Cerebellar nuclear complex (tissue), 1 donor: Measurements from ENCODE around the gene TMA7B.

Experiments used
- DNase-seq, 2 experiments: peaks; one replicate each; lab custom pipeline; 2025; lab: John Stamatoyannopoulos, UW

TMA7B gene

GRCh38 chr22:39952347-39952746 lies 7.8 kb upstream of the TMA7B start:
- DNase-seq, result no peak

DNA sequence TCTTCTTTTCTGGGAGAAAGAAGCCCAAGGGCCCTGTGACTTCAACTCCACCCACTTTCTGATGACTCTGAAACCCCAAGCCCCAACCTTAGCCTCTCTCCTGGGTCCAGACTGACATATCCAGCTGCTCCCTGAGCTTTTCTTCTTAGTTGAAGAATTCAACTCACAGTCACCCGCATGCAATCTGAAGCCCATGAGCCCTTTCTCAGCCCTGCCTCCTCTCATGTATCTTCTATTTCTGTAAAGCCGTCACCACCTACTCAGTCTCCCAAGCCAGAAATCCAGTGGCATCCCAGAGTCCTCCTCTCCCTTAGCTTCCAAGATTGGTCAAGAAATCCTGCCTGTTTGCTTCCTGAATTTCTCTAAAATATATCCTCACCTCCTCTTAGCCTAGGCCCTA lies 7.1 kb upstream of the TMA7B start:
- no peak for DNase-seq

GRCh38 chr22:39954584-39955055 lies 5.6 kb upstream of the TMA7B start:
- no peak for DNase-seq

- DNase-seq, result no peak
These were observed 4.5 kb upstream of the TMA7B start for GRCh38 chr22:39955675-39956074.

DNA sequence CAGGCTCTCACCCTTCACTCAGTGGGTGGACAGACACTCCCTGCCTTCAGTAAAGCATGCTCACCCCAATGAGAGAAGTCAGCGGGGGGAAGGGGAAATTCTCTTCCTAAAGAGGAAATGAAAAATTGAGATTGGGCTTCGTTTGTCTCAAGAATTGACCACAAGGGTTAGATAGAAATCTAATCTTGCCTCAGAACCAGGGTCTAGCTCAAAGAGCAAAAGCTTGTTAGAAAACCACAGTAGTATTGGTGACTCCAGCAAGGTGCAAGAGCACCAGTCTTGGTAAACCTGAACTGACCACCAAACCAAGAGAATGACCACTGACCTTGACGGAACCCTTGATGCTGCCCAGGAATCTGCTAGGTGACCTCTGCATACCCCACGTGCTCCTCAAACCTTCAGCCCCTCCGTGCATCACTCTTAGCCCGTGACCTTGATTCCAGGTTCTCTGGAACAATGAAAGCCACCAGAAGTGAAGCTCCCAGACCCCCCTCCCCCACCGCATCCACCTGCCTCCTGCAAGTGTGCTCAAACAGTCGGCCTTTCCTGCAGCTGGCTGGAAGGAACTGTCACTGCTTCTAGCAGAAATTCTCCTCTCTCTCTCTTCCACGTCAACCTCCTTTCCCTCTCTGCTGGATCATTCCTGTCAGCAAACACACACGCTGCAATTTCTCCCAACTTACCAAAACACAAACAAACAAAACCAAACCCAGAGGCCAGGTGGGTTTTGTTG lies 3.1 kb upstream of the TMA7B start:
- DNase-seq, result no peak

GRCh38 chr22:39958009-39958711 lies 2.0 kb upstream of the TMA7B start:
- DNase-seq, result no peak

DNA sequence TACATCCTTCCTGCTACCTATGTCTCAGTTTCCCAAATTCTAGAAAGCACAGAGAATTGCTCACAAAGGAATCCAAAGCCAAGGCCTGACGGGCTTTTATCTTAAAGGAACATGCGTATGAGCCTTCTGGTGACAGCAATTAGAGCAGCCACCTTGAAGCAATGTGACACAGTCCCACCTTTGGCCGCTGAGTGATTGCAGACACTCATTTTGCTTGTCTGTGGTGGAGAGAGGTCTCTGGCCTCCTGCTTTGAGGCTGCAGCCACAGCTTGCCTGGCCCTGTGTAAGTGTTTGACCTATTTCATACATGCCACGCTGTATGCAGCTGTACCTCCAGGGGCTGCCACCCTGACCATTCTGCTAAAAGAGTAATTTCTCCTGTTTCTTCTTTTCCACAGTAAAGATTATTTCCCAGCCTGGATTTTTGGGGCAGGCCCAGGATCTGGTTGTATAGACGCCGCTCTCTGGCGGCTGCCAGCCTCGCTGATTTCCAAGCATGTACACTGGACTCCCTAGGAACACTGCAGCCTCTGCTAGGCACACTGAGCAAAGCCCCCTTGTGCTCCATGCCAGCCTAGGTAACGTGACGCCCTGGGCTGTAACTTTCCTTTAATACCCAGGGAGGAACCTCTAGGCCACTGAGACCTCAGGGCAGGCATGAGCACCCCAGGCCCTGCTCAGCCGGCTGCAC lies 1.1 kb upstream of the TMA7B start:
- DNase-seq, result no peak

DNA sequence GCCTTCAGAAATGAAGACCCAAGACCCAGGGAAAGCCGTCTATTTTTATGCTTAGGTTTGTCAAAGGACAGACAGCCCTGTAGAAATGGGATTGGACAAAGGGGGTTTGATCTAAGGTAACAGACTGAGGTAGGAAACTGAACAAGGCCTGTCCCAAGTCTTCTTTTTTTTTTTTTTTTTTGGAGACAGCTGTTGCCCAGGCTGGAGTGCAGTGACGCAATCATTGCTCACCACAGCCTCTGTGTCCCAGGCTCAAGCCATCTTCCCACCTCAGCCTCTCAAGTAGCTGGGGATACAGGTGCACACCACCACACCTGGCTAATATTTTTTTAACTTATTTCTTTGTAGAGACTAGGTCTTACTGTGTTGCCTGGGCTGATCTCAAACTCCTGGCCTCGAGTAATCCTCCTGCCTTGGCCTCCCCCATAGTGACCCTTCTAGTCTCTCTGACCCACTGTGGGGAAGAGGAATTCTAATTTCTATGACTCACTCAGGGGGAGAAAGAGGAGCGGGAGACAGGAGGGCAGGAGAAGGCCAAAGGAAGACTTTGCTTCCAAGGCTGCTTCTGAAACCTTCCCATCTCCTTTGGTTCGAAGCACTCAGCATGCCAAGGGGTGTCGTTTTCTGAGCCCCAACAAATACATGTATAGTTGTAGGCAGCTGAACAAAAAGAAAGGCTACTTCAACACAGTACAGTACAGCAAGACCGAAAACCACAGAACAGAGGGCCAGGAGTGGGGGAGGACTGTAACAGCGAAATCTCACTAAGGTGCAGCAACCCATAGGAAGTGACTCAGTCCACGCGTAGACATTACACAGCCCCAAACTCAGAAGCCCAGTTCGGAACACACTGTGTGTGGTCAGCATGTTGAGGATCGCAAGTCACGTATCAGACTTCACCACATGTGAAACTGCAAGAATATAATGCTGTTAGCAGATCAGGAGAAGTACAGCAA lies 872 bp downstream of the TMA7B start:
- no peak for DNase-seq

GRCh38 chr22:39962071-39962470 lies 1.9 kb downstream of the TMA7B start:
- no peak for DNase-seq

DNA sequence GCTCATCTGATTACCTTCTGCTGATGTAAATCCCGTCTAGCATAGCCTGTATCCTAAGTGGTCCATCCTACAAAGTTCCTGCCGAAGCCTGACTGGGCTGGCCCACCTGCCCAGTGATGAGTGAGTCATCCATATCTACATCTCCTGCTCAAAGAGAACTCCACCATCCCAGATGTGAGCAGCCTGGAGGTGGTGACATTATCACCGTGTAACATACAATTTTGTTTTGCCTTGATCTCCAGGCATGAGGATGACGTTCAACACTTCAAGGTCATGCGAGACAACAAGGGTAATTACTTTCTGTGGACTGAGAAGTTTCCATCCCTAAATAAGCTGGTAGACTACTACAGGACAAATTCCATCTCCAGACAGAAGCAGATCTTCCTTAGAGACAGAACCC lies 5.6 kb downstream of the TMA7B start:
- DNase-seq, result no peak

DNA sequence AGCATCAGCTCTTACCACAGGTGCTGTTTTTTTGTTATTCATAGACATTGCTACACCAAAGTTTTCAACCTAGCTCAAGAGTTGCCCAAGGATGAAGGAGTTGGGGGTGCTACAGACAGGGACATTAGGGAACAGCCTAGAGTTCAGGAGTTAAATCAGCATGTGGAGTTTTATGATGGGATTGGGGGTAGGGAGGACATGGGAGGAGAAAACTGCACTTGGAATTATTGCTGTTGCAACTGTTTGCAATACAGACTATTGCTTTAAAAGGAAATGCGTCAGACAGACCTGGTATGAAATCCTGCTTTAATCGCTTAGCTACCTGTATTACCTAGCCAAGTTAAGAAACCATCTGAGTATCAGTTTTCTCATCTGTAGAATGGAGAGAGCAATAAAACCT lies 6.3 kb downstream of the TMA7B start:
- DNase-seq, result no peak

DNA sequence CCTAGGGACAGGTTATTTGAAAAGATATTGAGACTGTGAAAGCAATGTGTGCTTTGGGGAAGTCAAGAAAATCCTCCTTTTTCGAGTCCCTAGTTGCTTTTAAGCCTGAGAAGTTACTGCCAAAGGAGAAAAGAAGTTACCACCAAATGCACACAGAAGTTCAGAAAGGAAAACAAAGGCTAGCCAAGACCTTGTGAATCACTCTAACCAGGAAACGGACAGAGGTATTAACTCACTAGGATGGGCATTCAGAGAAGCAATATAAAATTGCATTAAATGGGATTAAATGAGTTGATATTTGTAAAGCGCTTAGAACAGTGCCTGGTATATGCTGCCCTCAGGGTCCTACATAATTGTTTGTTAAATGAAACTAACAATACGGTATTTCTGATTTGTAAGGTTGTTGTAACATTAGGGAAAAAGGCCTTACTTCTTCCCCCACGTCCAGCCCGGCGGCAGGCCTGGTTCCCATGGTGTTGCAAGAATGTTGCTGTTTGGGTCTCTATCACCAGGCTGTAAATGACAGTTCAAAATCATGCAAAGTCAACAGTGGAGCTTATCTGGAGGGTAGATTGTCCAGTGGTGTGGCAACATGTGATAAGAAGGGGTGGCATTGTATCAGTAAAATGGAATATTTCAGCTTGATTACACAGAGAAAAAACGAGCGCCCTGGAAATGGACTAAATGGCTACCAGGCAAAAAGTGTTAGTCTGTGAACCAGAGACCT lies 7.1 kb downstream of the TMA7B start:
- no peak for DNase-seq

GRCh38 chr22:39967996-39968972 lies 8.1 kb downstream of the TMA7B start:
- DNase-seq, result no peak

DNA sequence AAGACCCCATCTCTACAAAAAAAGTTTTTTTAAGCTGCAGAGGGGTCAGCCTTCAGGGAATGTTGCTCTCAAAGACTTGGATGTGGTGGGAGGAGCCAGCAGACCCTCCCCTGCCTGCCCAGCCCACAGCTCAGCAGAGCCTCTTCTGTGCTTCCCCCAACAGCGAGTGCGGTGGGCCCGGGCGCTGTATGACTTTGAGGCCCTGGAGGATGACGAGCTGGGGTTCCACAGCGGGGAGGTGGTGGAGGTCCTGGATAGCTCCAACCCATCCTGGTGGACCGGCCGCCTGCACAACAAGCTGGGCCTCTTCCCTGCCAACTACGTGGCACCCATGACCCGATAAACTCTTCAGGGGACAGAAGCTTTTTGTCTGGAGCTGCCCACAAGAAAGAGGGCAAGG lies 10.5 kb downstream of the TMA7B start:
- DNase-seq, result no peak

GRCh38 chr22:39972641-39973040 lies 12.4 kb downstream of the TMA7B start:
- no peak for DNase-seq

DNA sequence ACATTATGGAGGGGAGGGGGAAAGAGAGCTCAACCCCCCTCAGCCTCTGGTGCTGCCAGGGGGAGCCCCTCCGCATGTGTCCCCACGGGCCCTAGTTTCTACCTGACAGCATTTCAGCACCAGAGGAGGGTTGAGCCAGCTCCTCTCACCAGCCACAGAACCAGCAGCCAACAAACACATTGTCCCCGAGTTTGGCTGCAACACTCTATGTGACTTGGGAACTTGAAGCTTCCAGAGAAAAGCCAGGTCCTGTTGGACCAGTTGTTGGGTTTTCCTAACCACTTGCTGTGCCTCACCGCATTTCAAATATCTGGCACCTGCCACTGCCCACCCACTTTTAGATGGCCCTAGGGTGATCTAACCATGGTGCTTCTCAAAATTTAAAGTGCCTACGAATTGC lies 13.5 kb downstream of the TMA7B start:
- no peak for DNase-seq

- DNase-seq, result no peak
These were observed 13.9 kb downstream of the TMA7B start for GRCh38 chr22:39974065-39974464.

- no peak for DNase-seq
These were observed 18.9 kb downstream of the TMA7B start for GRCh38 chr22:39979048-39979447.

DNA sequence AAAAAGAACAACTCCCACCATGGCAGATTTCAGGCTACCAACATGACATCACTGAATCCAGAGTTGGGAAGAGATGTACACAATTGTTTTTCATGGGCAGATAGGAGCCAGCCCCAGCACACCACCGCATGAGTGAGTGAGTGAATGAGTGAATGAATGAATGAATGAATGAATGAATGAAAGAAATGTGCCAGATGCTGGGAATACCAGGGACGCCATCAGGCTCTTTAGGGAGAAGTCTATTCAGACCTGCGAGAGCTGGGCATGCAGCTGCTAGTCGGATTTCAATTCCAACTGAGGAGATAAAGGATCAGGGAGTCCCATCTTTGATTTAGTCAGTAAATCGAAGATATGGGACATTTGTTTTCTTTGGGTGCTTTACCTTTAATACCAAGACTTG lies 19.3 kb downstream of the TMA7B start:
- no peak for DNase-seq

GRCh38 chr22:39980596-39980995 lies 20.4 kb downstream of the TMA7B start:
- DNase-seq, result no peak
